Measurements from ENCODE around the gene CCDC187. TPM values are rescaled to one million over a fixed set of nuclear protein-coding genes. Genes with fewer than 3 reads are reported as not detected.

Gene CCDC187
- total RNA-seq, 4 donors from 2014 or later = 0.13 to 0.45 TPM; not detected in 2

DNA sequence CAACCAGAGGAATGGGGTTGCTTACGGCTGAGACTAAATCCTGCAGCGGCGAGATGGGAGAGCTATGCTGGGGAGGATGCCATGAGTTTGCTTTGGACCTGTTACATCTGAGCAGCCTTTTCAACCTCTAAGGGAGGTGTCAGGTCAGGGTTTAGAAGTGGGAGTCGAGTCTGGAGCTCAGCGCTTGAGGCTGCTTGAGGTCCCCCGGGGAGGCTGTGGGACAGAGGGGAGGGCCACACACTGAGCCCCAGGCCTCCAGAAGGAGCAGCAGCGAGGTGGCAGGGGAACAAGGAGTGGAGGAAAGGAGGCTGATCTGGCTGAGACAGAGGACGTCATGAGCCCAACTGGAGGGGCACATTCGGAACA lies 56.4 kb downstream of the CCDC187 start:
- Histone ChIP-seq H3K27me3 (peaks cover 4% of the 10 kb centered on the region), H3K36me3 (no peaks in the 10 kb centered on the region), H3K4me3 (no peak overlapping the region), H3K9me3 (no peaks in the 10 kb centered on the region), H3K4me1 (peaks cover 53% of the 10 kb centered on the region), H3K27ac (no peak overlapping the region)
- TF ChIP-seq POLR2AphosphoS5 (IDR thresholded peaks at IDR 0.05) (no peak), POLR2A (IDR thresholded peaks at IDR 0.05) (no peak), EP300 (IDR thresholded peaks at IDR 0.05) (no peak), CTCF (IDR thresholded peaks at IDR 0.05) (no peak)
- DNase-seq (ENCODE audit: low spot score in 2 of 2) = no peak
- 57% methylated on average over 8 of the region's 9 CpGs for WGBS

- WGBS = 59% methylated on average over 26 of the region's 26 CpGs
- no peaks in the 10 kb centered on the region for H3K9me3 ChIP-seq
- H3K36me3 ChIP-seq = no peaks in the 10 kb centered on the region
- H3K4me3 ChIP-seq = no peak overlapping the region
- H3K27ac ChIP-seq = no peak overlapping the region
- H3K4me1 ChIP-seq = peaks cover 58% of the 10 kb centered on the region
- no peak for DNase-seq (ENCODE audit: low spot score in 2 of 2)
- H3K27me3 ChIP-seq = no peaks in the 10 kb centered on the region
- TF ChIP-seq EP300 (IDR thresholded peaks at IDR 0.05) = no peak
- no peak for TF ChIP-seq POLR2A (IDR thresholded peaks at IDR 0.05)
- TF ChIP-seq CTCF (IDR thresholded peaks at IDR 0.05) = no peak
- TF ChIP-seq POLR2AphosphoS5 (IDR thresholded peaks at IDR 0.05) = no peak
These were observed 56.9 kb downstream of the CCDC187 start for GRCh38 chr9:136246849-136247550.

DNA sequence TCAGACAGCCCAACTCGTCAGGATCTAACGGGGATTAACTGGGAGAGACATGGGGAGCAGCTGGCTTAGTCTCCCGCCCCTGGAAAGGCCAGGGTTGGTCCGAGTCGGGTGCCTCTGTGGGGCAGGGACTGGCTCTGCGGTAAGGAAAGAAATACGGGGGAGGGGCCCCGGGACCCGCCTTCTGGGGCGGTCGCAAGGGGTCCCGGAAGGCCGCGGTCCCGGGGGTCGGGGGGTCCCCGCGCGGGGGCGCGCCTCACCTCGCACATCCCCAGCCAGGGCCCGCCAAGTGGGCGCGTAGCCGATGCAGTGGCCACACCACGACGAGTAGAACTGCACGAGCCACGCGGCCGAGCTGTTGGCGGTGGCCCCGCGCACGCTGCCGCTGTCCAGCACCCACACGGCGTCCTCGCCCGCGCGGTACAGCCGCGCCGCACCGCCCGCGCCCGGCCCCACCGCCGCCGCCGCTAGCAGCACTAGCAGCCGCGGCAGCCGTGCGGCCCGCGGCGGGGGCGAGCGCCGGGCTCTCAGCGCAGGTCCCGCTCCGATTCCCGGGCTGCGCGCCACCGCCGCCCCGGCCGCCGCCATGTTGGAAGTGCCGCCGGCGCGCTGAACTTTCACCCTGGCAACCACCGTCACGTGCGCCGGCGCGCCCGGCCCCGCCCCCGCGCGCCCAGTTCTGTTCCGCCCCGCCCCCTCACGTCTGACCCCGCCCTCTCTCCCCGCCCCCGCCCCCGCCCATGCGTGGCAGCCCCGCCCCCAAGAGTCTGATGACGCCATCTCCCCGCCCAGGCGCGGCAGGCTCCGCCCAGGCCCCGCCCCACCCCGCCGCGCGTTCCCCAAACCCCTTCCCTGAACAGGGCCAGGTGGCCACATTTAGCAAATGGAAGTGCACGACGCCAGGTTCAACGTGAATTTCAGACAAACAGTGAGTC lies 58.4 kb downstream of the CCDC187 start, which contains the start of gene QSOX2:
Gene QSOX2 (minus strand): TSS at position 594 of the 932 bp plus-strand sequence. CDS start 9 bp downstream, at position 585.
- Histone ChIP-seq H3K27ac (no peak within 1 kb of the TSS), H3K4me1 (peaks cover 46% of the 10 kb centered on the region), H3K9me3 (no peaks in the 10 kb centered on the region), H3K36me3 (no peaks in the 10 kb centered on the region), H3K27me3 (no peaks in the 10 kb centered on the region), H3K4me3 (peak within 1 kb of the TSS; percentile 92)
- under 1% methylated on average over 33 of the region's 112 CpGs for WGBS
- TF ChIP-seq EP300 (IDR thresholded peaks at IDR 0.05) = no peak
- DNase-seq (ENCODE audit: low spot score in 2 of 2) = peak; percentile 86

DNA sequence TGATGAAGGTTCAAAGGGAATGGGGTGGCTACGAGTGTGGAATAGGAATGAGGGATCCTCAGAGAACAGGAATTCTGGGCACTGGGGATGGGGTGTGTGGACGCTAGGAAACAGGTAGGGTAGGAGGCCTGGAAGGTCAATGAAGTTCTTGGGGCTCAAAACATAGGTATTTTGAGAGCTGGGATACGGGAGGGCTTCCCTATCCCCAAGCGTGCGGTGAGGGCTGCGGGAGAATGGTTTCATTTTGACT lies 59.0 kb downstream of the CCDC187 start:
- TF ChIP-seq CTCF (IDR thresholded peaks at IDR 0.05) = no peak
- TF ChIP-seq POLR2A (IDR thresholded peaks at IDR 0.05) = no peak
- TF ChIP-seq EP300 (IDR thresholded peaks at IDR 0.05) = no peak
- TF ChIP-seq POLR2AphosphoS5 (IDR thresholded peaks at IDR 0.05) = no peak
- Histone ChIP-seq H3K36me3 (no peaks in the 10 kb centered on the region), H3K27ac (no peak overlapping the region), H3K9me3 (no peaks in the 10 kb centered on the region), H3K4me3 (peak overlapping the region; percentile 92), H3K4me1 (peaks cover 48% of the 10 kb centered on the region), H3K27me3 (no peaks in the 10 kb centered on the region)
- DNase-seq (ENCODE audit: low spot score in 2 of 2) = no peak
- 4% methylated on average over 6 of the region's 6 CpGs for WGBS

- TF ChIP-seq CTCF (IDR thresholded peaks at IDR 0.05) = no peak
- TF ChIP-seq POLR2A (IDR thresholded peaks at IDR 0.05) = no peak
- no peak for TF ChIP-seq POLR2AphosphoS5 (IDR thresholded peaks at IDR 0.05)
- no peak for TF ChIP-seq EP300 (IDR thresholded peaks at IDR 0.05)
- no peak for DNase-seq (ENCODE audit: low spot score in 2 of 2)
- Histone ChIP-seq H3K36me3 (no peaks in the 10 kb centered on the region), H3K9me3 (no peaks in the 10 kb centered on the region), H3K4me1 (peaks cover 54% of the 10 kb centered on the region), H3K27ac (no peak overlapping the region), H3K27me3 (no peaks in the 10 kb centered on the region), H3K4me3 (peak overlapping the region; percentile 92)
- 43% methylated on average over 11 of the region's 11 CpGs for WGBS
These were observed 59.5 kb downstream of the CCDC187 start for GRCh38 chr9:136244122-136244968.
